H1 (cell line): ENCODE measurements around the gene PCBP2. TPM values are rescaled to one million over a fixed set of nuclear protein-coding genes. Genes with fewer than 3 reads are reported as not detected.

ENCODE experiments used
- ASH2L ChIP-seq: fragments of 200-600, 300-600 bp; sonication (generic); IDR thresholded peaks from one replicate; pipeline ENCODE4 v1.7.1; 2017; ENCODE audit warnings: low read length
- BCL11A ChIP-seq, 2 experiments: IDR thresholded peaks; one replicate each; pipeline ENCODE4 v1.6.1; 2011; ENCODE audit warnings: low read depth in 2 of 2, low read length in 2 of 2, mild to moderate bottlenecking in 2 of 2
- CHD7 ChIP-seq: fragments of 300-600 bp; sonication (generic); IDR thresholded peaks from 2 replicates; pipeline ENCODE4 v1.7.1; 2012; ENCODE audit warnings: low read length, moderate library complexity, mild to moderate bottlenecking, inconsistent platforms; ENCODE audit not compliant: insufficient replicate concordance
- CREB1 ChIP-seq: IDR thresholded peaks from 2 replicates; pipeline ENCODE4 v1.6.1; 2012; ENCODE audit warnings: inconsistent platforms
- HDAC6 ChIP-seq: IDR thresholded peaks from one replicate; pipeline ENCODE4 v1.7.1; 2012; ENCODE audit warnings: low read depth, mild to moderate bottlenecking, inconsistent platforms, low read length, moderate library complexity
- JUND ChIP-seq: IDR thresholded peaks from 2 replicates; pipeline ENCODE4 v1.6.1; 2011; ENCODE audit warnings: mild to moderate bottlenecking, improper control_type of control experiment, low read length
- MAFK ChIP-seq: IDR thresholded peaks from 2 replicates; pipeline ENCODE4 v1.6.1; 2012; ENCODE audit warnings: low read depth, mild to moderate bottlenecking, improper control_type of control experiment, low read length
- TAF1 ChIP-seq: IDR thresholded peaks from 2 replicates; pipeline ENCODE4 v1.6.1; 2011; ENCODE audit warnings: mild to moderate bottlenecking, low read depth, low read length
- ZNF274 ChIP-seq: IDR thresholded peaks from 2 replicates; pipeline ENCODE4 v1.7.0; 2012; ENCODE audit warnings: low read length, borderline replicate concordance; ENCODE audit errors: extremely low read depth
- polyA plus RNA-seq, 7 experiments: library from polyadenylated mRNA; depleted of rRNA in 3 of 7; stranded (reverse) in 5 of 7; unstranded in 2 of 7; fragments of >200 nt in 5 of 7; fragments of 200-250 nt in 2 of 7; gene quantifications; 1 replicate in 5 of 7; 2 replicates in 1 of 7; 4 replicates in 1 of 7; pipeline versions ENCODE4 v1.2.1 to v1.2.3, GENCODE V29; 2011 to 2013; ENCODE audit warnings: missing spikeins in 2 of 7, mixed read lengths in 2 of 7
- total RNA-seq: library from RNA; stranded (reverse); fragmentation: NEBNext Ultra II Directional; extraction: Animal tissue kit (Norgen Biotek cat#: 25700); gene quantifications from 2 replicates; pipeline ENCODE4 v1.2.1, GENCODE V29; 2021

The PCBP2 gene
- total and polyA plus RNA-seq, 2 of the 8 experiments (the other 6 are each of a cell fraction or from before 2014, with no cell fraction given): 470 to 1,123 TPM

GRCh38 chr12:53443955-53444354, 7.9 kb upstream of the PCBP2 start (continued):
- TF ChIP-seq BCL11A (IDR thresholded peaks at IDR 0.05; ENCODE audit: low read depth in 2 of 2, low read length in 2 of 2) (no peak), TAF1 (no peak), MAFK (no peak), CHD7 (no peak), ASH2L (no peak), ZNF274 (no peak), HDAC6 (no peak), CREB1 (no peak), JUND (no peak)
